OCI-LY3 (cell line): ENCODE data around the gene TBCCD1.

ENCODE experiments used
- CTCF ChIP-seq: fragments of 200-600, 300-600 bp; sonication (generic); IDR thresholded peaks from 2 replicates; pipeline ENCODE4 v1.5.1; 2014; ENCODE audit warnings: antibody characterized with exemption, low read length, low read depth
- EZH2phosphoT487 ChIP-seq: fragments of 200-600 bp; shearing (Covaris generic); IDR thresholded peaks from 2 replicates; pipeline ENCODE4 v1.6.1; 2018; ENCODE audit warnings: antibody characterized with exemption, mixed run types, low read depth

GRCh38 chr3:186514296-186515002, 52.7 kb downstream of the TBCCD1 start:
- TF ChIP-seq CTCF (peak; percentile 30), EZH2phosphoT487 (no peak)
